HCT116 (cell line): Measurements from ENCODE around the gene AAMDC. TPM values are rescaled to one million over a fixed set of nuclear protein-coding genes. Genes with fewer than 3 reads are reported as not detected.

Experiments used
- ATAC-seq: fragments of 200-7000 bp; cut with Tn5 transposase; 2 replicates; pipeline ENCODE4 v1.9.1; 2020; ENCODE audit warnings: mild to moderate bottlenecking, moderate library complexity
- BruUV-seq: library from RNA; stranded (reverse); fragments of 400-500 nt; replicated peaks from 2 replicates; lab custom pipeline; 2021; lab: Mats Ljungman, UMichigan
- CTCF ChIA-PET: fragments of 300-600 bp; sonication (Branson Sonifier 250); formaldehyde crosslinking; loops from one replicate; lab custom pipeline; 2021; ENCODE audit warnings: antibody characterized with exemption; lab: Charles Lee
- POLR2A ChIA-PET: fragments of 300-600, 350-600 bp; sonication (Branson Sonifier 250); formaldehyde crosslinking; loops from one replicate; lab custom pipeline; 2021; ENCODE audit warnings: antibody characterized with exemption; lab: Charles Lee
- RAD21 ChIA-PET, 2 experiments: fragments of 300-600 bp; sonication (Branson Sonifier 250); formaldehyde crosslinking; loops; one replicate each; lab custom pipeline; 2023; ENCODE audit warnings: low total read pairs in 2 of 2; ENCODE audit not compliant: uncharacterized antibody in 2 of 2, unreplicated experiment in 2 of 2, low non-redundant PET in 1 of 2; lab: Charles Lee
- DNase-seq: peaks from one replicate; pipeline ENCODE4 v3.0.0-alpha.2; 2010; ENCODE audit warnings: low read depth, low spot score
- H2AFZ ChIP-seq: fragments of 200-600 bp; shearing (Covaris generic), sonication (generic); 2 replicates; pipeline ENCODE4 v1.6.1; 2017; ENCODE audit warnings: low read depth, mixed run types, mixed read lengths, antibody characterized with exemption, low read length; ENCODE audit not compliant: poor library complexity, severe bottlenecking
- H3K27ac ChIP-seq: 2 replicates; pipeline ENCODE4 v1.5.1; 2012; ENCODE audit warnings: low read depth, low read length
- H3K27me3 ChIP-seq: fragments of 200-600 bp; sonication (generic); 2 replicates; pipeline ENCODE4 v1.6.1; 2016; ENCODE audit warnings: mixed run types, low read length, mixed read lengths; ENCODE audit not compliant: insufficient read depth
- H3K36me3 ChIP-seq, 2 experiments: fragments of 200-500 bp in 1 of 2; fragments of 200-600 bp in 1 of 2; sonication (Bioruptor generic) in 1 of 2; sonication (generic) in 1 of 2; 2 replicates each; pipeline versions ENCODE4 v1.5.1 to v1.6.1; 2014 to 2016; ENCODE audit warnings: low read length in 2 of 2, inconsistent platforms in 1 of 2, mixed read lengths in 1 of 2, mixed run types in 1 of 2; ENCODE audit not compliant: insufficient read depth in 2 of 2, control insufficient read depth in 1 of 2
- H3K4me1 ChIP-seq, 2 experiments: fragments of 200-600 bp in 1 of 2; sonication (generic) in 1 of 2; 2 replicates each; pipeline versions ENCODE4 v1.5.1 to v1.6.1; 2012 to 2017; ENCODE audit warnings: low read length in 2 of 2, inconsistent platforms in 1 of 2, mild to moderate bottlenecking in 1 of 2, mixed read lengths in 1 of 2, mixed run types in 1 of 2, moderate library complexity in 1 of 2; ENCODE audit not compliant: insufficient read depth in 2 of 2, control insufficient read depth in 1 of 2
- H3K4me2 ChIP-seq: fragments of 200-600 bp; sonication (generic); 2 replicates; pipeline ENCODE4 v1.6.1; 2017; ENCODE audit warnings: mixed run types, low read length, mixed read lengths
- H3K4me3 ChIP-seq, 2 experiments: fragments of 200-600 bp in 1 of 2; sonication (generic) in 1 of 2; replicated peaks in 1 of 2; 2 replicates each; pipeline ENCODE4 v1.5.1; 2011 to 2016; ENCODE audit warnings: low read length in 2 of 2, control low read depth in 1 of 2, low read depth in 1 of 2, mild to moderate bottlenecking in 1 of 2, mixed read lengths in 1 of 2, mixed run types in 1 of 2
- H3K79me2 ChIP-seq: fragments of 200-600 bp; sonication (generic); 2 replicates; pipeline ENCODE4 v1.6.1; 2017; ENCODE audit warnings: mild to moderate bottlenecking, mixed run types, low read length, moderate library complexity, mixed read lengths; ENCODE audit not compliant: insufficient read depth
- H3K9ac ChIP-seq: fragments of 200-600 bp; sonication (generic); 2 replicates; pipeline ENCODE4 v1.6.1; 2016; ENCODE audit warnings: low read length, mixed read lengths
- H3K9me2 ChIP-seq: fragments of 200-600 bp; sonication (generic), shearing (Covaris generic); 2 replicates; pipeline ENCODE4 v1.6.1; 2017; ENCODE audit warnings: mixed run types, mild to moderate bottlenecking, moderate library complexity; ENCODE audit not compliant: insufficient read depth
- H3K9me3 ChIP-seq, 2 experiments: fragments of 200-500 bp in 1 of 2; fragments of 200-600 bp in 1 of 2; sonication (Bioruptor generic) in 1 of 2; sonication (generic) in 1 of 2; 2 replicates each; pipeline ENCODE4 v1.6.1; 2014 to 2017; ENCODE audit warnings: low read length in 2 of 2, mixed read lengths in 2 of 2, inconsistent platforms in 1 of 2, low read depth in 1 of 2, mild to moderate bottlenecking in 1 of 2, mixed run types in 1 of 2, moderate library complexity in 1 of 2; ENCODE audit not compliant: control insufficient read depth in 1 of 2, insufficient read depth in 1 of 2
- H4K20me1 ChIP-seq: fragments of 200-600 bp; sonication (generic), shearing (Covaris generic); 2 replicates; pipeline ENCODE4 v1.6.1; 2017; ENCODE audit warnings: mixed run types, mild to moderate bottlenecking, moderate library complexity; ENCODE audit not compliant: insufficient read depth
- CBX3 ChIP-seq: IDR thresholded peaks from 2 replicates; pipeline ENCODE4 v1.6.1; 2012; ENCODE audit warnings: low read depth
- CEBPB ChIP-seq: IDR thresholded peaks from 2 replicates; pipeline ENCODE4 v1.6.1; 2012; ENCODE audit warnings: low read depth
- EGR1 ChIP-seq: IDR thresholded peaks from 2 replicates; pipeline ENCODE4 v1.6.1; 2012; ENCODE audit warnings: low read depth
- POLR2A ChIP-seq: IDR thresholded peaks from 2 replicates; pipeline ENCODE4 v1.7.0; 2011; ENCODE audit warnings: borderline replicate concordance; ENCODE audit not compliant: insufficient read depth, insufficient read length; ENCODE audit errors: extremely low read depth
- POLR2AphosphoS5 ChIP-seq: IDR thresholded peaks from 2 replicates; pipeline ENCODE4 v1.6.1; 2011; ENCODE audit warnings: mild to moderate bottlenecking, low read depth, low read length, moderate library complexity
- SP1 ChIP-seq: IDR thresholded peaks from 2 replicates; pipeline ENCODE4 v1.6.1; 2012; ENCODE audit warnings: low read depth
- YY1 ChIP-seq: IDR thresholded peaks from 2 replicates; pipeline ENCODE4 v1.6.1; 2011; ENCODE audit warnings: low read length, low read depth, moderate library complexity, mild to moderate bottlenecking; ENCODE audit not compliant: insufficient replicate concordance; ENCODE audit errors: extremely low read depth
- ZNF274 ChIP-seq: fragments of 200-500 bp; sonication (Bioruptor generic); IDR thresholded peaks from 2 replicates; pipeline ENCODE4 v1.6.1; 2014; ENCODE audit warnings: mild to moderate bottlenecking, low read depth, low read length, inconsistent platforms
- intact Hi-C: fragments of 100-400 bp; cut with micrococcal nuclease; formaldehyde crosslinking; loops from 2 replicates; pipeline ENCODE4 v1.10.0; 2022
- total RNA-seq: library from RNA; stranded (reverse); gene quantifications from one replicate; pipeline ENCODE4 v1.2.1, GENCODE V29; 2021; ENCODE audit not compliant: unreplicated experiment
- TF ChIP-seq, protein P1 (sequence below): IDR thresholded peaks from 2 replicates; pipeline ENCODE4 v1.6.1; 2012; ENCODE audit warnings: low read depth
- TF ChIP-seq, protein P2 (sequence below): IDR thresholded peaks from 2 replicates; pipeline ENCODE4 v1.6.1; 2011; ENCODE audit warnings: mild to moderate bottlenecking, low read length, moderate library complexity; ENCODE audit not compliant: insufficient replicate concordance; ENCODE audit errors: extremely low read depth

AAMDC gene
- total RNA-seq, 1 experiment from 2014 or later: 11.2 TPM

DNA sequence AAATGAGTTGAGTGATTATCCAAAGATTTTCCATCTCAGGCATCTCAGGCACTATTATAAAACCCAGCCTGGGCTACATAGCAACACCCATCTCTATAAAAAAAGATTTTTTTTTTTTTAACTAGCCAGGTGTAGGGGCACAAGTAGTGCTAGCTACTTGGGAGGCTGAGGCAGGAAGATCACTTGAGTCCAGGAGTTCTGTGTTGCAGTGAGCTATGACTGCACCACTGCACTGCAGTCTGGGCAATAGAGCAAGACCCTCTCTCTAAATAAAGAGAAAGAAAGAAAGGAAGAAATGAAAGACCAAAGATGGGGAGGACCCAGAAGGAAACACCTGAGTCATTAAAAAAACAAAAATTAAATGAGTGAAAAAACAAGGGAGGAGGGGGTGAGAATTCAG, 14.5 kb upstream of the AAMDC start:
- ChIA-PET POLR2A (no interaction called here), RAD21 (no interaction called here), CTCF (no interaction called here)
- H3K27ac ChIP-seq: no peak overlapping the region
- no peaks in the 10 kb centered on the region for H3K9me3 ChIP-seq
- H3K9ac ChIP-seq: no peak overlapping the region
- H3K27me3 ChIP-seq: no peaks in the 10 kb centered on the region
- BruUV-seq: no TSS peak
- H3K4me1 ChIP-seq: no peaks in the 10 kb centered on the region
- peaks cover 2 to 6% of the 10 kb centered on the region in 2 experiments; a peak in 1 of 4 replicates for H3K36me3 ChIP-seq
- TF ChIP-seq, protein P1, sequence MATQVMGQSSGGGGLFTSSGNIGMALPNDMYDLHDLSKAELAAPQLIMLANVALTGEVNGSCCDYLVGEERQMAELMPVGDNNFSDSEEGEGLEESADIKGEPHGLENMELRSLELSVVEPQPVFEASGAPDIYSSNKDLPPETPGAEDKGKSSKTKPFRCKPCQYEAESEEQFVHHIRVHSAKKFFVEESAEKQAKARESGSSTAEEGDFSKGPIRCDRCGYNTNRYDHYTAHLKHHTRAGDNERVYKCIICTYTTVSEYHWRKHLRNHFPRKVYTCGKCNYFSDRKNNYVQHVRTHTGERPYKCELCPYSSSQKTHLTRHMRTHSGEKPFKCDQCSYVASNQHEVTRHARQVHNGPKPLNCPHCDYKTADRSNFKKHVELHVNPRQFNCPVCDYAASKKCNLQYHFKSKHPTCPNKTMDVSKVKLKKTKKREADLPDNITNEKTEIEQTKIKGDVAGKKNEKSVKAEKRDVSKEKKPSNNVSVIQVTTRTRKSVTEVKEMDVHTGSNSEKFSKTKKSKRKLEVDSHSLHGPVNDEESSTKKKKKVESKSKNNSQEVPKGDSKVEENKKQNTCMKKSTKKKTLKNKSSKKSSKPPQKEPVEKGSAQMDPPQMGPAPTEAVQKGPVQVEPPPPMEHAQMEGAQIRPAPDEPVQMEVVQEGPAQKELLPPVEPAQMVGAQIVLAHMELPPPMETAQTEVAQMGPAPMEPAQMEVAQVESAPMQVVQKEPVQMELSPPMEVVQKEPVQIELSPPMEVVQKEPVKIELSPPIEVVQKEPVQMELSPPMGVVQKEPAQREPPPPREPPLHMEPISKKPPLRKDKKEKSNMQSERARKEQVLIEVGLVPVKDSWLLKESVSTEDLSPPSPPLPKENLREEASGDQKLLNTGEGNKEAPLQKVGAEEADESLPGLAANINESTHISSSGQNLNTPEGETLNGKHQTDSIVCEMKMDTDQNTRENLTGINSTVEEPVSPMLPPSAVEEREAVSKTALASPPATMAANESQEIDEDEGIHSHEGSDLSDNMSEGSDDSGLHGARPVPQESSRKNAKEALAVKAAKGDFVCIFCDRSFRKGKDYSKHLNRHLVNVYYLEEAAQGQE: no peak
- no peak for TF ChIP-seq SP1
- TF ChIP-seq POLR2A: no peak
- no peak for TF ChIP-seq YY1
- no peak for TF ChIP-seq CBX3
- TF ChIP-seq, protein P2, sequence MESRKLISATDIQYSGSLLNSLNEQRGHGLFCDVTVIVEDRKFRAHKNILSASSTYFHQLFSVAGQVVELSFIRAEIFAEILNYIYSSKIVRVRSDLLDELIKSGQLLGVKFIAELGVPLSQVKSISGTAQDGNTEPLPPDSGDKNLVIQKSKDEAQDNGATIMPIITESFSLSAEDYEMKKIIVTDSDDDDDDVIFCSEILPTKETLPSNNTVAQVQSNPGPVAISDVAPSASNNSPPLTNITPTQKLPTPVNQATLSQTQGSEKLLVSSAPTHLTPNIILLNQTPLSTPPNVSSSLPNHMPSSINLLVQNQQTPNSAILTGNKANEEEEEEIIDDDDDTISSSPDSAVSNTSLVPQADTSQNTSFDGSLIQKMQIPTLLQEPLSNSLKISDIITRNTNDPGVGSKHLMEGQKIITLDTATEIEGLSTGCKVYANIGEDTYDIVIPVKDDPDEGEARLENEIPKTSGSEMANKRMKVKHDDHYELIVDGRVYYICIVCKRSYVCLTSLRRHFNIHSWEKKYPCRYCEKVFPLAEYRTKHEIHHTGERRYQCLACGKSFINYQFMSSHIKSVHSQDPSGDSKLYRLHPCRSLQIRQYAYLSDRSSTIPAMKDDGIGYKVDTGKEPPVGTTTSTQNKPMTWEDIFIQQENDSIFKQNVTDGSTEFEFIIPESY: no peak
- TF ChIP-seq EGR1: no peak
- TF ChIP-seq CEBPB: no peak
- no peak for TF ChIP-seq POLR2AphosphoS5
- TF ChIP-seq ZNF274: no peak
- DNase-seq: no peak
- no peaks in the 10 kb centered on the region for H3K9me2 ChIP-seq
- no peak overlapping the region for H3K4me3 ChIP-seq
- H2AFZ ChIP-seq: no peak overlapping the region
- 0 out of 2 replicates have a peak, but pooled peaks cover 6% of the 10 kb centered on the region for H4K20me1 ChIP-seq
- no peak overlapping the region for H3K4me2 ChIP-seq
- ATAC-seq: no peak
- peaks cover 75% of the 10 kb centered on the region for H3K79me2 ChIP-seq
- intact Hi-C loops: no loop called here
